GM21360 (cell line): ENCODE results near the gene USP51.
"Not testable (repeated sequence)": the region's sequence is repeated elsewhere in the genome, so short reads cannot be mapped to it uniquely, and the experiment has no call there.

Experiments
- ATAC-seq: cut with Tn5 transposase; IDR thresholded peaks from one replicate; pipeline ENCODE4 v1.9.1; 2021; ENCODE audit warnings: mild to moderate bottlenecking, moderate library complexity; ENCODE audit not compliant: unreplicated experiment

Gene USP51

GRCh38 chrX:55465791-55466190 lies 23.9 kb downstream of the USP51 start:
- ATAC-seq = not testable (repeated sequence)

- ATAC-seq = not testable (repeated sequence)
Observed at GRCh38 chrX:55465108-55465507, 24.5 kb downstream of the USP51 start.

- ATAC-seq = not testable (repeated sequence)
Observed at GRCh38 chrX:55464050-55464449, 25.6 kb downstream of the USP51 start.

GRCh38 chrX:55459926-55460325 lies 29.7 kb downstream of the USP51 start:
- not testable (repeated sequence) for ATAC-seq

- ATAC-seq = not testable (repeated sequence)
Observed at GRCh38 chrX:55459426-55459825, 30.2 kb downstream of the USP51 start.

GRCh38 chrX:55455708-55456107 lies 33.9 kb downstream of the USP51 start:
- not testable (repeated sequence) for ATAC-seq

- no peak for ATAC-seq
Observed at GRCh38 chrX:55452833-55453124, 36.9 kb downstream of the USP51 start.

GRCh38 chrX:55451990-55452832 lies 37.4 kb downstream of the USP51 start, which contains the start of gene MAGEH1:
TSS of gene MAGEH1 (plus strand) at chrX:55452127. CDS start at chrX:55452375, 248 bp downstream.
- peak; percentile 98 for ATAC-seq

- peak; percentile 24 for ATAC-seq
Observed at GRCh38 chrX:55451626-55451989, 38.0 kb downstream of the USP51 start.

GRCh38 chrX:55451141-55451540 lies 38.5 kb downstream of the USP51 start:
- no peak for ATAC-seq

- no peak for ATAC-seq
Observed at GRCh38 chrX:55450259-55450658, 39.4 kb downstream of the USP51 start.

GRCh38 chrX:55443468-55443867 lies 46.2 kb downstream of the USP51 start:
- ATAC-seq = not testable (repeated sequence)
